HG02938 (cell line): ENCODE results near the gene GALNT7.

Experiments used
- ATAC-seq: cut with Tn5 transposase; IDR thresholded peaks from one replicate; pipeline ENCODE4 v1.9.1; 2021; ENCODE audit warnings: mild to moderate bottlenecking, moderate library complexity; ENCODE audit not compliant: unreplicated experiment

The GALNT7 gene

DNA sequence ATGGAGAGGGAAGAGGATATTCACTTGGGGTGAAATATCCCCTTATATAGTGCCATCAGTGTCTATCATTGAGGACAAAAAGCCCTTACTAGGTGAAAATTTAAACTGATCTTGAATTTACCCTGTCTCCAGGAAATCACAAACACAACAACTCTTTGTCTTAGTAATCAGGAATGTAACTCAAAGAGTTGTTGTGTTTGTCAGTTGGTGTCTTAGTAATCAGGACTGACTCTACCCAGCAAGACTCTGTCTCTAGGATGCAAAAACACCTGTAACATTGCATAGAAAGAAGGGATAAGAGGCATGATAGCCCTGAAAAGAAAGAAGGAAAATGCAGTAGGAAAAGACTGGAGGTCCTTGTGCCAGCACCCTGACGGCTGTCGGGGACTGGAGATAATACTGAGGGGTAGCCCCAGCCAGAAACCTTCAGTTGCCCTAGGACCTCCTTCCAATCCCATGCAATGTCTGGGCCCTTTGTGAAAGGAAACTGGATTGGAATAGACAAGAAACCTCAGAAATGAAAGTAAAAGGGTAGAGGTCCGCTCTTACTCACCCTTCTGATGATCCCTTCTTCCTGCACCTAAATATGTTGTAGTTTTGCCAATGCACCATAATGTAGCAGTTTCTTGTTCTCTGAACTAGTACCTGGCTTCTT lies 120.2 kb downstream of the GALNT7 start:
- ATAC-seq: no peak

DNA sequence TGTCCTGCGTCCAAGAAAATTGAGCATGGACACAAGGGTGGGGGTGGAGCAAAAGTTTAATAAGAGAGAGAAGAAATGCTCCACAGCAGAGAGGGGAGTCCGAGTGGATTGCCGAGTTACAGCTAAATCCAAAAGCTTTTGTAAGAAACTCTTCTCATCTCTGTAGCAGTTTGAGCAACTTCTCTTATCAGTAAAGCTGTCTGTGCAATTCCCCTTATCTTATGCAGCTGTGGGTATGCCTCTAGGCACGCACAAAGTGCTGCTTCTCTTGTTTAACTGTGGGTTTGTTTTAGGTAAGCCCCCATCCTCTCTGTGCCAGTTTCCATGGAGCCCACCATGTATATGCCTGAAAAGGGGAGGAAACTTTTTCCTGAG lies 120.7 kb downstream of the GALNT7 start:
- no peak for ATAC-seq

DNA sequence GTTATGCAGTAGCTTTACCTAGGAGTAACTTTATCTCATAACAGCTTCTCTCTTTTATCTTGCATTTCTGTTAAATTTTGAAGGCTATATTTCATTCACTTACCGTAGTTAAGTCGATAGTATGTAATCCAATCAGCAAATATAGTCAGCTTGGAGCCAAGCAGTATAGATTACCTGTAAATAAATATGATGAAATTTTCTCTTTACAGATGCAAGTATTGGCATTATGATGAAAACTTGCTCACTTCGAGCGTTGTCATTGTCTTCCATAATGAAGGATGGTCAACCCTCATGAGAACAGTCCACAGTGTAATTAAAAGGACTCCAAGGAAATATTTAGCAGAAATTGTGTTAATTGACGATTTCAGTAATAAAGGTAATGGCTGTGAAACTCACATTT lies 123.3 kb downstream of the GALNT7 start:
- no peak for ATAC-seq

DNA sequence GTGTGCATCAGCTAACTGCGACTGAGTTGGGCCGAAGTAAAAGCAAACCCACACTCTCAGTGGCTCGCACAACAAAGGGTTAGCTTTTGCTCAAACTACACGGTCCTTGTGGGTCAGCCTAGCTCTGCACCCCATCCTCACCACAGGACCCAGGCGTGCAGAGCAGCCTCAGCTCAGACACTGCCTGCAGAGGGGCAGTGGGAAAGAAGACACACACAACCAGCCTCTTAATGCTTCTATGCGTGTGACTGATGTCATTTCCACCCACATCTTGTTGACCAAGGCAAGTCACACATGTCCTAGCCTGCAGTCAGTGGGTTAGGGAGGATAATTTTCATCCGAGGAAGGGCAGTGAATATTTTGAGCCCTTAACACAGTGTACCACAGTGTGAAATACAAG lies 125.1 kb downstream of the GALNT7 start:
- no peak for ATAC-seq

DNA sequence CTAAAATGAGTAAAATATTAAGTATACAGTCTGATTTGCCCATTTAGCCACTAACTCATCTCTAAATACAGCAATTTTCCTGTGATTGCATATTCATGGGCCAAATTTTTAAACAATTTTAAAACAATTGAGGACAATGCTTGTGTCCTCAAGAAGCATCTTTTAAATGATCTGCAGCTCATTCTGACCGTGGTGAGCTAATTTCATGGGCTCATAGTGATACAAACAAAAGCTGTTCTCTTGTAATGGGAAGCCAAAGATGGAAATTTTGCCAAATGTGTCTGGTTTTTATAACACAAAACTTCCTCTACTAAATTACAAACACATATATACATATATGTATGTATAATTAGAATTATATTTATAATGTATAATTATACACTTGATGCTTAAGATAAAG lies 125.8 kb downstream of the GALNT7 start:
- ATAC-seq: no peak

DNA sequence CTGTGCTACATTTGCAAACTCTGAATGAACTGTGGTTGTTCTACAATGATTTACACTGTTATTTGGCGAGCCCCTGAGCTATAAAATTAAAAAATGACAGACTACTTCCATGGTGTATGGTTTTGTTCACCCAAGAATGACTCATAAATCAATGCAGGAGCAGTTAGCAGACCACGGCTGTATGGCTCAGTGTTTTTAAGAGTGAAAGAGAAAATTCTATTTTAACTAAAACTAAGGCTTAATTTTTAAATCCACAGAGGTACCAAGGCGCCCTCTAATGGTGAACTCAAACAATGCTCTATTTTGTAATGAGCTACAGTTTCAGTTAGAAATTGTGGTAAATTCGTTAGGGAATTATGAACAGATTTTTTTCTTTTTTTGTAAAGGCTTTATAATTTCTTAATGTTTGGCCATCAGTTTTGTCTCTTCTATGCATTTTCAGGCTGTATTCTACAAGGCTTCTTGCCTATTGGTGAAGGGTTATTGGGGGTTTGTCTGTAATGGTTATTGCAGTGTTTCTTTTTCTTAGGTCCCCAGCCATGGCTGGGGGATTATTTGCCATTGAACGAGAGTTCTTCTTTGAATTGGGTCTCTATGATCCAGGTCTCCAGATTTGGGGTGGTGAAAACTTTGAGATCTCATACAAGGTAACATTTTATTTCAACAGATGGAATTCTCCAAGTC lies 133.0 kb downstream of the GALNT7 start:
- ATAC-seq: peak; percentile 75

DNA sequence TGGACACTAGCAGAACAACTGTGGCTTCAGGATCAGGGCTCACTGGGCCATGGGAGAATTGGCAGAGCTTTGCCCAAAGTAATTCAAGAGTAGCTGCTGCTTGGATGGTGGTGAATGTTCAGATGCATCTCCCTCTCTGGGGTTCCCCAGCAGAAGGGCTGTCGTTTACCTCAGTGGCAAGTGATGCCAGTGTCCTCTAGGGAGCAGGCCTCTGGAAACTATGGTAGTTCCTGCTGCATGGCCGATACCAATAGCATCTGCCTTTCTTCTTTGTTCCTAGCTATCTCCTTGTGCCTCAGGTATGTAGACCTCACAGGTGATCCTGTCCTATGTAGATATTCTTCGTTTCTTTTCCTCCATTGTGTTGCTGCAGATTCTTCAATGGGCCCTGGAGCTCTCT lies 139.2 kb downstream of the GALNT7 start:
- ATAC-seq: no peak

DNA sequence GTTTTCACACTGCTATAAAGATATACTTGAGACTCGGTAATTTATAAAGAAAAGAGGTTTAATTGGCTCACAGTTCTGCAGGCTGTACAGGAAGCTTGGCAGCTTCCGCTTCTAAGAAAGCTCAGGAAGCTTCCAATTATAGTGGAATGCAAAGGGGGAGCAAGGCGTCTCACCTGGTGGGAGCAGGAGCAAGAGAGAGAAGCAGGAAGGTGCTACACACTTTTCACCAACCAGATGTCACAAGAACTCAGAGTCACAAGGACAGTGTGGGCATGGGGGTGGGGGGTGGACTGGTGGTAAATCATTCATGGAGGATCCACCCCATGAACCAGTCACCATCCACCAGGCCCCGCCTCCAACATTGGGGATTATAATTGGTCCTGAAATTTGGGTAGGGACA lies 142.8 kb downstream of the GALNT7 start:
- ATAC-seq: no peak

DNA sequence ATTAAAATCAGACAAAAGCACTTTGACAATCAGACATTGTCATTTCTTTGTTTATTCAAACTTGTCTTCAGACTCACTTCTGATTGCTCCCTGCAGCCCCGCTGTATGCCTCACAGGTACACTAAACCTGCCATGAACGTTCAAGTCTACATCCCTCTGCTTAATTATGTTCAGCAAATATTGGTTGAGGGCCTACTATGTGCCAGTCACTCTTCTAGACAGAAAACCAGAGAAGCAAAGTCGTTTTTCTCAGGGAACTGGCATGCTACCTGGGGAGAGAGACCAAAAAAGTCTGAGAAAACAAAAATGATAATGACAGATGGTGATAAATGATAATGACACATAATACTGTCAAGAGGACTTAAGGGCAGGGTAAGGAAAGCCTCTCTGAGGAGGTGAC lies 146.1 kb downstream of the GALNT7 start:
- ATAC-seq: no peak

DNA sequence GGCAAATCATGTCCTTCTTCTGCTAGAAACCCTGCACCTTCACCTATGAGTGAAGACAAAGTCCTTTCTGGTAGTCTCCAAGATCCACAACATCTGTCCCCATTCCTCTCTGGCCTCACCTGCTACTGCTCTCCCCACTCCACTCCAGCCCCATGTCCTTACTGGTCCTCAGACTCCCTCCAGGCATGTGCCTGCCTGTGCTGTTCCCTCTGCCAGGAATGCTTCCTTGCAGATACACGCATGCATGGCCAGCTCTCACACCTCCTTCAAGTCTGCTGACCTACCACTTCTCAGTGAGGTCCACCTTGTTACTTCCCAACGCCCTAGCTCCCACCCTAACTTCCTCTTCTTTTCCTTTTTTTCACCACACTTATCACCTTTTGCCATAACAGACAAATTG lies 147.4 kb downstream of the GALNT7 start:
- ATAC-seq: no peak

DNA sequence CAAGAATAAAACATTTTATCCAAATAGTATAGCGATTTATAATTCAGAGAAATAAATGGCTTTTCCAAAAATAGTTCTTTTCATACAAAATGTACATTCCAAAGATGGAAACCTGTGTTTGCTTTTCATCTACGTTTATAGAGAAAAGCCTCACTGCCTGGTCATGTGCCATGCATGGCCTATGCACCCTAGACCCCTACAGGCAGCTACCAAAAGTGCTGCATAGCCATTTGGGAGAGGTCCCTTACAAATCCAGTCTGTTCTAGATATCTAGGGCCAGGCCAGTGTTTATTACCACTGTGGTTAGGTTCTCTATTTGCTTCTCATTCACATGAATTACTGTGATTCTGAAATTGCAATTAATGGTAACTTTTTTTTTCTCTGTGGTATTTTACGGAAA lies 148.4 kb downstream of the GALNT7 start:
- peak; percentile 78 for ATAC-seq

DNA sequence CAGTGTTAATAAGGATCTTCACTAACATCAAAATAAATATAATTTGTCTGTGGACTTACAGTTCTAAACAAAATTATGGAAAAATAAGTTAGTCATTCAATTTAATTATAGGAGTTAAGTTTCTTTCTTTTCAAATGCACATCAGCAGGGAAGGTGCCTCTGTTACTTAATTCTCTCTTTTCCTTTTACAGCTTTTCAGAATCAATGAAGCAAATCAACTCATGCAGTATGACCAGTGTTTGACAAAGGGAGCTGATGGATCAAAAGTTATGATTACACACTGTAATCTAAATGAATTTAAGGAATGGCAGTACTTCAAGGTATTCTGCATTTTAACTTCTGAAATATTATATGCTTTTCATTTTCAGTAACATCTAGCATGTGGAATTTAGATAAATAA lies 149.6 kb downstream of the GALNT7 start:
- ATAC-seq: no peak

DNA sequence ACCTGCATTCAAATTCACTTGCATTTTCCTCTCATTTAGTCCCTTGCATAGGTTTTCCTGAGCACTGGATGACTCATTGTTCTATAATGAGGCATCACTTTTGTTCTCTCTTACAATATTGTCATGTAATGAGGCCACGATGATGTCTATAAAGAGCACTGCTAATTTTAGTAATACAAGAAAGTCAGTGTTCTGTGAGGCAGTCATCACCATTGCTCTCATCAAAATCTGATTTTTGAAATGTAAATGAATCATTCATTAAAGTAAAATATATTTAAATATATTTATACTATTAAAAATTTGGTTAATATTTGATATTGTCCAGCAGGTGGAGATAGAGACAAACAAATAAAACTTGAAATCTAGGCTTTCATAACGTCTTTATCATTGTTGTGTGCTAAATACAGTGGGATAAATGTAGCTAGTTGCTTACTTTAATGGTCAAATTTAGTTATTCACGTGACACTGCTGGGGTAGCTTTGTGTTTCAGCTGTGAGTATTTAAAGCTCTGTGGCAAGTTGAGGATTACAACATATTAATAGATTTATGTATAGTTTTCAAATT lies 150.1 kb downstream of the GALNT7 start:
- ATAC-seq: no peak

DNA sequence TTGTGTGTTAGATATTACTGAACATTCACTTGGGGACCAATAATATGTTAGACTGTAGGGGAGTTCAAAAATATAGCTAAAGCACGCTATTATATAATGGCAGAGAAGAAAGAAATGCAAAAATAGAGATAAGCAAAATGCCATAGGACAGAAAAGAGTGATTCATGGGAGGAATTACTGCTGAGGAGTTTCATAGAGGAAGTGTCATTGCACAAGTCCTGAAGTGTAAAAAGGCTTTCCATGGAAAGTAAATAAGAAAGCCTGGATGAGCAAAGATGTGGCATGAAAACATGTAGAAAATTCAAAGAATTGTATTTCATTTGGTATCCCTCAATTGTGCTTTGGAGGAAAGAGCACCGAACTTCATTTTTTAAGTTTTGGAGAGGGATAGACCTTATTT lies 151.1 kb downstream of the GALNT7 start:
- no peak for ATAC-seq

DNA sequence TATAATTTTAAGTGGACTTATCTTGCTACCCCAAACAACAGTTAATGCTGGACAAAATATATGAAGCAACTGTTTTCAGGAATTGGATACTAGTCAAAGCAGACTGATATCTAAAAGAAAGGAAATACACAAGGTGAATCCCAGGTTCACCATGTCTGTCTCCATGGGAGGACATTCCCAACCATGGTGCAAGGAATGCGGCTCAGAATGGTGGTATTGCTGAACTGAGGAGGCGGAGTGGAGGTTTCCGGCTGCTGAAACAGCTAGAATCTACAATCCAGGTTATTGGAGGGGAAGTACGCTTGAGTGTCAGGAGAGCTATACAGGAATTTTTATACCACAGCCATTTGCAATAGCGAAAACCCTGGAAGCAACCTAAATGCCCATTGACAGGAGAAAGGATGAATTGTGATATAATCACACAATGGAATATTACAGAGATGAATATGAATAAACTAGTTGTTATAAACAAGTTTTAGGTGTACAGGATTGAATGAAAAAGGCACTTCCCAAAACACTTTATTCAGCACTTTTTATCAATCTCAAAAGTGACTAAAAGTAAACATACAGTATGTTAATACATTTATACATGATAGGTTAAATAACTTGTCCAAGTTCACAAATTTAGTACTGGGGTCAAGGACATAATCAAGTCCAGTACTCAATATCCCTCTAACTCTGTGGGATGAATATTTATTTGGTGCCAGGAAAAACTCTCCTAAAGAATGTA lies 156.6 kb downstream of the GALNT7 start:
- no peak for ATAC-seq

DNA sequence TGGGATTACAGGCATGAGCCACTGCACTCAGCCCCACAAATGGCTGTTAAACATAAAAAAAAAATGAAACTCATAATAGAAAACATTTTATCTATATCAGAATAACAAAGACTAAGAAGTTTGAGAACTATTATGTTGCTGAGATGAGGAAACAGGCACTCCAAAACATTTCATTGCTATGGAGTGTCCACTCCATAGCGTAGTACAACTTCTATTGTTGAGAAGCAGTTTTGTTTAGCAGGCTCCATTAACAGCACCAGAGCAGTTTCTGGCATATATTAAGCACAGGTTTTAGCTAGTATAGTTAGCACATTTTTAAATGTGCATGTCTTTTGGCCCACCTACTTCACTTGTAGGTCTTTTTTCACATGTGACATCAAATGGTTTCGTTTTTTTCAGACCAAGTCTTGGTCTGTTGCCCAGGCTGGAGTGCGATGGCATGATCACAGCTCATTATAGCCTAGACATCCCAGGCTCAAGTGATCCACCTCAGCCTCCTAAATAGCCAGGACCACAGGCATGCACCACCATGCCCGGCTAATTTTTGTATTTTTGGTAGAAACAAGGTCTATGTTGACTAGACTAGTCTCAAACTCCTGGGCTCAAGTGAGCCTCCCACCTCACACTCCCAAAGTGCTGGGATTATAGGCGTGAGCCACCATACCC lies 159.8 kb downstream of the GALNT7 start:
- ATAC-seq: no peak

DNA sequence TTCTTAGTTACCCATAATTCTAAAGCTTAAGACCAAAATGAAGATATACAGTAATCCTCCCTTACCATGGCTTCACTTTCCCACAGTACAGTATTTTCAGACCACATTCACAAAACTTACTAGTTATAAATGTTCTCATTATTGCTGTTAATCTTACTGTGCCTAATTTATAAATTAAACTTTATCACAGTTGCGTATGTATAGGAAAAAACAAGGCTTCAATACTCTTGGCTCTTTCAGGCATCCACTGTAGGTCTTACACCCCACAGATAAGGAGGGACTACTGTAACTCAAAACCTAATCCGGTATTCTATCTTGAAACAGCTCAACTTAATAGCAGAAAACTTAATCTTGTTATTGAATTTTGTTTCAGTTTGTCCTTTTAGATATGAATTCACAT lies 162.0 kb downstream of the GALNT7 start:
- ATAC-seq: no peak

DNA sequence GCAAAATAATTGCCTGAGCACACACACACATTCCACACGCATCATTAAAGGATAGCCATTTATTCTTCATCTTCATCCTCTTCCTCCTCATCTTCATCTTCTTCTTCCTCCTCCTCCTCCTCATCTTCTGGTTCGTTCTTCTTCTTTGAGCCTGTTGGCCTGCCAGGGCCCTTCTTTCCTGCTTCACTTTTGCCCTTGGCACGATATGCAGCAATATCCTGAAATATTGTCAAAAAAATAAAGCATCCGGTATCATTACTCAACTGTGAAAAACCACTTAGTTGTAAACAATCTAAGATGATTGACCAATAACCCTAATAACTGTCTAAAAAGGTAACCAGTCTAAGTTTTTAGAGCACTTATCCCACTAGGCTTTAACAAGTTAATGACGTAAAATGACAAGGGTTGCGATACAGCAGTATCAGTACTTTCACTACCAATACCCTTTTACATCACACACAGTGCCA lies 163.4 kb downstream of the GALNT7 start:
- no peak for ATAC-seq

DNA sequence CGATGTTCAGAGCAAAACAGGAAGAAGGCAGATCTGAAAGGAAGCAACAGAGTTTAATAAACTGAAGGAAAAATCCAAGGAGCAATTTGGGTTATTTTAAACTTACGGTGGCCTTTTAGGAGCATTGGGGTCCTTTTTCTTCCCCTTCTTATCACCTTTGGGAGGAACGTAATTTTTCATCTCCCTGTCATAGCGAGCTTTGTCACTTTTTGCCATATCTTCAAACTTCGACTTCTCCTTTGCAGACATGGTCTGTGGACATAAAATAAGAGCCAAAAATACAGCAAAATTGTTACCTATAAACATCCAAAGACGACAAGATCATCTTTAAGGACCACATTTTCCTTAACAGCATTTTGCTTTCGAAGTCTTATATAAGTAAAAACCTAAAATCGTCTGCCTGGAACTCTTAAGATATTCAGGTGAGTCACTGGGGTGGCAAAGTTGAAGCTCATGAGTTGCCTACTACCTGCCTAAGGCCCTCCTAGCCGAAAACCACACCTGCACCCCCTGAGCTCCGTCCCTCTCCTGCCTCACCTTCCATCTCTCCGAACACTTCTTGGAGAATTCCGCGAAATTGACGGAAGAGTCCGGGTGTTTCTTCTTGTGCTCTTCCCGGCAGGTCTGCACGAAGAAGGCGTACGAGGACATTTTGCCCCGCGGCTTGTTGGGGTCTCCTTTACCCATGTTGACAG lies 164.5 kb downstream of the GALNT7 start:
- no peak for ATAC-seq

DNA sequence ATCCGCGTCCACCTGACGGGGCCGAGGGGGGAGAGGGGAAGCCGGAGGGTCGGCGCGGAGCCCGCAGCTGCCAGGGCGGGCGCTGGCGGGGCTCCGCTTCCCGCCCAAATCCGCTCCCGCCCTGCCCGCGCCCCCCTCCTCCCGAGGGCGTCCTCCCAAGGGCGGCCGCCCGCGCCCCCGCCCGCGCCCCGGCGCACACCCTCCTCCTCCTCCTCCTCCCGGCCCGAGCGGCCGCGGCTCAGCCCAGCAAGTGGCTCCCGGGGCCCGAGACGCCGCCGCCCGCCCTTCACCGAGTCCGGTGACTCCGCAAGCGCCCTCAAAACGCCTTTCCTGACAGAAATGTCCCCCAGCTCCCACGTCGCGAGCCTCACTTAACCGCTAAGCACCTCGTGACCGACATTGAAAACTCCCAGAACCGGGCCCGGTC lies 165.1 kb downstream of the GALNT7 start:
- ATAC-seq: no peak
